Fibroblast of skin of right biceps (primary cell): ENCODE results near the gene ARID3C.

Experiments
- DNase-seq: peaks from one replicate; pipeline ENCODE4 v3.0.0-alpha.2; 2013

Gene ARID3C

GRCh38 chr9:34575862-34576596 is 52.8 kb downstream of the ARID3C start:
- DNase-seq = no peak

- no peak for DNase-seq
Measured at GRCh38 chr9:34575241-34575640, 53.6 kb downstream of the ARID3C start.

- no peak for DNase-seq
Measured at GRCh38 chr9:34574571-34574970, 54.3 kb downstream of the ARID3C start.

- DNase-seq = no peak
Measured at GRCh38 chr9:34573599-34574325, 55.1 kb downstream of the ARID3C start.

- DNase-seq = no peak
Measured at GRCh38 chr9:34572628-34573027, 56.2 kb downstream of the ARID3C start.

GRCh38 chr9:34572092-34572491 is 56.8 kb downstream of the ARID3C start:
- DNase-seq = no peak

- DNase-seq = no peak
Measured at GRCh38 chr9:34571481-34571810, 57.4 kb downstream of the ARID3C start.
